WTC11 (cell line): ENCODE data around the gene OR2V2. TPM values are rescaled to one million over a fixed set of nuclear protein-coding genes. Genes with fewer than 3 reads are reported as not detected.

Experiments
- ATAC-seq: fragments of 200-7000 bp; cut with Tn5 transposase; 2 replicates; pipeline ENCODE4 v1.10.0; 2021; ENCODE audit warnings: mild to moderate bottlenecking, moderate library complexity
- CTCF ChIA-PET: fragments of 300-600 bp; sonication (Branson Sonifier 250); formaldehyde crosslinking; loops from one replicate; lab custom pipeline; 2021; ENCODE audit warnings: antibody characterized with exemption; lab: Charles Lee
- POLR2A ChIA-PET: fragments of 350-600 bp; sonication (Branson Sonifier 250); formaldehyde crosslinking; loops from one replicate; lab custom pipeline; 2021; ENCODE audit warnings: antibody characterized with exemption; lab: Charles Lee
- DNase-seq: peaks from one replicate; pipeline ENCODE4 v3.0.0; 2021; ENCODE audit warnings: low spot score
- H3K27ac Mint-ChIP-seq: 2 replicates; pipeline ENCODE4 v1.8.0; 2021; ENCODE audit warnings: mixed read lengths
- H3K27me3 Mint-ChIP-seq: 2 replicates; pipeline ENCODE4 v1.8.0; 2021; ENCODE audit warnings: low read depth, mild to moderate bottlenecking, moderate library complexity, mixed read lengths
- H3K36me3 Mint-ChIP-seq: 2 replicates; pipeline ENCODE4 v1.8.0; 2021; ENCODE audit warnings: mixed read lengths
- H3K4me1 Mint-ChIP-seq: 2 replicates; pipeline ENCODE4 v1.8.0; 2022; ENCODE audit warnings: mixed read lengths
- H3K4me3 Mint-ChIP-seq: 2 replicates; pipeline ENCODE4 v1.8.0; 2021; ENCODE audit warnings: mild to moderate bottlenecking, moderate library complexity, mixed read lengths
- H3K9me3 Mint-ChIP-seq: 2 replicates; pipeline ENCODE4 v1.8.0; 2021; ENCODE audit warnings: mixed read lengths
- CREB1 ChIP-seq: sonication (generic); formaldehyde crosslinking; IDR thresholded peaks from 2 replicates; pipeline ENCODE4 v1.8.0; 2023; ENCODE audit warnings: mild to moderate bottlenecking, missing genetic modification reagents
- CTCF ChIP-seq: fragments of 200-600 bp; IDR thresholded peaks from 2 replicates; pipeline ENCODE4 v1.8.0; 2022; ENCODE audit warnings: antibody characterized with exemption
- FOXP1 ChIP-seq: sonication (generic); formaldehyde crosslinking; IDR thresholded peaks from 2 replicates; pipeline ENCODE4 v1.8.0; 2022; ENCODE audit warnings: missing genetic modification reagents, mild to moderate bottlenecking, moderate library complexity, borderline replicate concordance
- JUN ChIP-seq: sonication (generic); formaldehyde crosslinking; IDR thresholded peaks from 2 replicates; pipeline ENCODE4 v1.8.0; 2023; ENCODE audit warnings: mild to moderate bottlenecking, missing genetic modification reagents
- KAT7 ChIP-seq: sonication (generic); formaldehyde crosslinking; IDR thresholded peaks from 2 replicates; pipeline ENCODE4 v1.8.1; 2023; ENCODE audit warnings: missing genetic modification reagents, mild to moderate bottlenecking, borderline replicate concordance
- MYBL2 ChIP-seq: sonication (generic); formaldehyde crosslinking; IDR thresholded peaks from 2 replicates; pipeline ENCODE4 v1.8.1; 2023; ENCODE audit warnings: mild to moderate bottlenecking, moderate library complexity, missing genetic modification reagents
- NFE2L1 ChIP-seq: sonication (generic); formaldehyde crosslinking; IDR thresholded peaks from 2 replicates; pipeline ENCODE4 v1.8.1; 2023; ENCODE audit warnings: missing genetic modification reagents
- ZNF232 ChIP-seq: sonication (generic); formaldehyde crosslinking; IDR thresholded peaks from 2 replicates; pipeline ENCODE4 v1.8.0; 2022; ENCODE audit warnings: mild to moderate bottlenecking, missing genetic modification reagents
- ZNF396 ChIP-seq: fragments of 250-450 bp; sonication (Bioruptor Pico); IDR thresholded peaks from 2 replicates; pipeline ENCODE4 v1.8.0; 2021; ENCODE audit warnings: mild to moderate bottlenecking, moderate library complexity, borderline replicate concordance
- ZNF512 ChIP-seq: sonication (generic); formaldehyde crosslinking; IDR thresholded peaks from 2 replicates; pipeline ENCODE4 v1.8.1; 2022; ENCODE audit warnings: missing genetic modification reagents, borderline replicate concordance
- ZNF671 ChIP-seq: fragments of 250-450 bp; sonication (Bioruptor Pico); IDR thresholded peaks from 2 replicates; pipeline ENCODE4 v1.8.0; 2021; ENCODE audit warnings: mild to moderate bottlenecking
- total RNA-seq: library from RNA; stranded (reverse); gene quantifications from 3 replicates; pipeline ENCODE4 v1.2.3, GENCODE V29; 2021
- TF ChIP-seq, protein P1 (sequence below): fragments of 250-450 bp; sonication (Bioruptor Pico); IDR thresholded peaks from 2 replicates; pipeline ENCODE4 v1.9.0; 2021; ENCODE audit warnings: moderate library complexity, mild to moderate bottlenecking, inconsistent platforms, borderline replicate concordance
- TF ChIP-seq, protein P2 (sequence below): fragments of 250-450 bp; sonication (Bioruptor Pico); IDR thresholded peaks from 2 replicates; pipeline ENCODE4 v1.9.0; 2021; ENCODE audit warnings: mild to moderate bottlenecking
- TF ChIP-seq, protein P3 (sequence below): sonication (generic); formaldehyde crosslinking; IDR thresholded peaks from 2 replicates; pipeline ENCODE4 v1.8.0; 2023; ENCODE audit warnings: missing genetic modification reagents, mild to moderate bottlenecking, borderline replicate concordance

Gene OR2V2
- total RNA-seq, 1 experiment from 2014 or later, result not detected

- TF ChIP-seq FOXP1 (no peak), ZNF512 (CRISPR knock-in tag) (no peak)
- TF ChIP-seq, protein P1, sequence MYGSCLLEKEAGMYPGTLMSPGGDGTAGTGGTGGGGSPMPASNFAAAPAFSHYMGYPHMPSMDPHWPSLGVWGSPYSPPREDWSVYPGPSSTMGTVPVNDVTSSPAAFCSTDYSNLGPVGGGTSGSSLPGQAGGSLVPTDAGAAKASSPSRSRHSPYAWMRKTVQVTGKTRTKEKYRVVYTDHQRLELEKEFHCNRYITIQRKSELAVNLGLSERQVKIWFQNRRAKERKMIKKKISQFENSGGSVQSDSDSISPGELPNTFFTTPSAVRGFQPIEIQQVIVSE, result no peak
These were observed 42.1 kb downstream of the OR2V2 start (continued) for GRCh38 chr5:181189363-181189961.

DNA sequence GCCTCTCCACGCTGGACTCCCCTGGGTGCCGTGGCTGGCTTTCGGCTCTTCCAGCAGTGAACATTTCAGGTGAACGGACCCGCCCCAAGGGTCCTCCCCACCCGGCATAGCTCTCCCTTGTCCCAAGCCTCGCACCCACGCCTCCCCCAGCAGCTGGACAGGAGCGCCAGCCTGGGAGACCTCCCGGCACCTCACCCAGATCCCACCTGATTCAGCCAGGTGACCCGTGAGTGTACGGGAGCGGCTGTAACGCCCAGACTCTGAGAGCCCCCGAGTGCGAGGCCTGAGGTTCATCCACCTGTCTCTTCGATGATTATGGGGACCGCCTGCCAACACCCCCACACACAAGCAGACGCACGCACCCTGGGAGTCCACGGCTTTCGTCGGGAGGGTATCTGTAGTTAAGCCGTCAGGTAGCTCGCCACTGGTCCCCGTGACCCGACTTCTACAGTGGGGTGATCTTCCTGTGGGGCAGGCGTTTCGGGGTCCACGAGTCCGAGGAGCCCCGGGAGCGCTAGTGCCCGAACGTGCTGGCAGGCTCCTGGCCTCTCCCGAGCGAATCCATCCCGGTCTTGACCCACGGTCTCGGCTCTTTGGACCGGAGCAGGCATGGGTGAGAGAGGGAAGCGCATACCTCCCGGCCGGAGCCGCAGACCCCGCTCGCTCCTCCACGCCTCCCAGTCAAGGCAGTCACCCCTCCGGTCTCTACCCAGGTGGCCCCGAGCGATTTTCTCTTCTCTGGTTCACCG is 42.8 kb downstream of the OR2V2 start:
- Mint-ChIP-seq H3K4me1 (peaks cover 16% of the 10 kb centered on the region; the same call in 1 of the 2 replicates), H3K4me3 (peak overlapping the region; percentile 97), H3K27me3 (peaks cover 34% of the 10 kb centered on the region), H3K36me3 (0 out of 2 replicates have a peak, but pooled peaks cover 3% of the 10 kb centered on the region), H3K27ac (no peak overlapping the region), H3K9me3 (no peaks in the 10 kb centered on the region)
- no peak for ATAC-seq
- DNase-seq, result no peak
- TF ChIP-seq, protein P2, sequence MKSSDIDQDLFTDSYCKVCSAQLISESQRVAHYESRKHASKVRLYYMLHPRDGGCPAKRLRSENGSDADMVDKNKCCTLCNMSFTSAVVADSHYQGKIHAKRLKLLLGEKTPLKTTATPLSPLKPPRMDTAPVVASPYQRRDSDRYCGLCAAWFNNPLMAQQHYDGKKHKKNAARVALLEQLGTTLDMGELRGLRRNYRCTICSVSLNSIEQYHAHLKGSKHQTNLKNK (CRISPR knock-in tag), result no peak
- TF ChIP-seq NFE2L1 (CRISPR knock-in tag), result no peak
- no peak for TF ChIP-seq KAT7 (CRISPR knock-in tag)
- TF ChIP-seq ZNF232, result no peak
- TF ChIP-seq CREB1 (CRISPR knock-in tag), result no peak
- TF ChIP-seq JUN (CRISPR knock-in tag), result no peak
- no peak for TF ChIP-seq ZNF671
- TF ChIP-seq CTCF, result no peak
- TF ChIP-seq FOXP1, result 0 out of 2 replicates have a peak, but pooled peaks have one; percentile 31
- CTCF ChIA-PET, result interaction anchor here (1.0 to 6.7 kb wide), 4 partner anchors 16 to 21 kb away, joined by 3 to 42 read pairs (median 6); partner anchors contain the start of gene TRIM7
- POLR2A ChIA-PET, result interaction anchor here (0.6 to 1.3 kb wide), 4 partner anchors 17 to 1567 kb away, joined by 3 to 5 read pairs (median 4); partner anchors contain the start of genes HNRNPH1 and TRIM41

GRCh38 chr5:181190711-181191525 is 43.5 kb downstream of the OR2V2 start:
- TF ChIP-seq, protein P3, sequence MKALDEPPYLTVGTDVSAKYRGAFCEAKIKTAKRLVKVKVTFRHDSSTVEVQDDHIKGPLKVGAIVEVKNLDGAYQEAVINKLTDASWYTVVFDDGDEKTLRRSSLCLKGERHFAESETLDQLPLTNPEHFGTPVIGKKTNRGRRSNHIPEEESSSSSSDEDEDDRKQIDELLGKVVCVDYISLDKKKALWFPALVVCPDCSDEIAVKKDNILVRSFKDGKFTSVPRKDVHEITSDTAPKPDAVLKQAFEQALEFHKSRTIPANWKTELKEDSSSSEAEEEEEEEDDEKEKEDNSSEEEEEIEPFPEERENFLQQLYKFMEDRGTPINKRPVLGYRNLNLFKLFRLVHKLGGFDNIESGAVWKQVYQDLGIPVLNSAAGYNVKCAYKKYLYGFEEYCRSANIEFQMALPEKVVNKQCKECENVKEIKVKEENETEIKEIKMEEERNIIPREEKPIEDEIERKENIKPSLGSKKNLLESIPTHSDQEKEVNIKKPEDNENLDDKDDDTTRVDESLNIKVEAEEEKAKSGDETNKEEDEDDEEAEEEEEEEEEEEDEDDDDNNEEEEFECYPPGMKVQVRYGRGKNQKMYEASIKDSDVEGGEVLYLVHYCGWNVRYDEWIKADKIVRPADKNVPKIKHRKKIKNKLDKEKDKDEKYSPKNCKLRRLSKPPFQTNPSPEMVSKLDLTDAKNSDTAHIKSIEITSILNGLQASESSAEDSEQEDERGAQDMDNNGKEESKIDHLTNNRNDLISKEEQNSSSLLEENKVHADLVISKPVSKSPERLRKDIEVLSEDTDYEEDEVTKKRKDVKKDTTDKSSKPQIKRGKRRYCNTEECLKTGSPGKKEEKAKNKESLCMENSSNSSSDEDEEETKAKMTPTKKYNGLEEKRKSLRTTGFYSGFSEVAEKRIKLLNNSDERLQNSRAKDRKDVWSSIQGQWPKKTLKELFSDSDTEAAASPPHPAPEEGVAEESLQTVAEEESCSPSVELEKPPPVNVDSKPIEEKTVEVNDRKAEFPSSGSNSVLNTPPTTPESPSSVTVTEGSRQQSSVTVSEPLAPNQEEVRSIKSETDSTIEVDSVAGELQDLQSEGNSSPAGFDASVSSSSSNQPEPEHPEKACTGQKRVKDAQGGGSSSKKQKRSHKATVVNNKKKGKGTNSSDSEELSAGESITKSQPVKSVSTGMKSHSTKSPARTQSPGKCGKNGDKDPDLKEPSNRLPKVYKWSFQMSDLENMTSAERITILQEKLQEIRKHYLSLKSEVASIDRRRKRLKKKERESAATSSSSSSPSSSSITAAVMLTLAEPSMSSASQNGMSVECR (CRISPR knock-in tag), result no peak
- no peak for TF ChIP-seq ZNF396 (CRISPR knock-in tag)
- peak; percentile 19; the same call in 1 of the 2 replicates for TF ChIP-seq MYBL2 (CRISPR knock-in tag)
- H3K27me3 Mint-ChIP-seq, result peaks cover 34% of the 10 kb centered on the region
- no peak for ATAC-seq
- POLR2A ChIA-PET, result interaction anchor here (0.6 to 1.4 kb wide), 4 partner anchors 13 to 1567 kb away, joined by 3 to 11 read pairs (median 4); partner anchors contain the start of genes HNRNPH1 and TRIM7
- H3K9me3 Mint-ChIP-seq, result no peaks in the 10 kb centered on the region
- H3K4me1 Mint-ChIP-seq, result peaks cover 16% of the 10 kb centered on the region; the same call in 1 of the 2 replicates
- 0 out of 2 replicates have a peak, but pooled peaks cover 3% of the 10 kb centered on the region for H3K36me3 Mint-ChIP-seq
- CTCF ChIA-PET, result interaction anchor here (1.0 to 6.7 kb wide), 5 partner anchors 15 to 26 kb away, joined by 3 to 42 read pairs (median 3); partner anchors contain the start of gene TRIM7
- H3K4me3 Mint-ChIP-seq, result peak overlapping the region; percentile 97
- peak; percentile 48 for DNase-seq
- no peak overlapping the region for H3K27ac Mint-ChIP-seq
